NCI-H2107 (cell line): ENCODE data around the gene B9D1.

Experiments
- DNase-seq: peaks from one replicate; lab custom pipeline; 2025; lab: John Stamatoyannopoulos, UW

Gene B9D1

GRCh38 chr17:19362277-19363113 is at the start of gene B9D1:
TSS of gene B9D1 (minus strand) at chr17:19362723. CDS start at chr17:19362569, 154 bp downstream.
- DNase-seq = peak; percentile 74

GRCh38 chr17:19411631-19412030 is 49.1 kb upstream of the B9D1 start:
- no peak for DNase-seq

GRCh38 chr17:19410875-19411620 is 48.5 kb upstream of the B9D1 start, which contains the start of gene RNF112:
TSS of gene RNF112 (plus strand) at chr17:19411232. CDS start at chr17:19411409, 177 bp downstream.
- DNase-seq = no peak

GRCh38 chr17:19410091-19410490 is 47.6 kb upstream of the B9D1 start:
- no peak for DNase-seq

GRCh38 chr17:19409509-19409908 is 47.0 kb upstream of the B9D1 start:
- no peak for DNase-seq

- no peak for DNase-seq
Observed at GRCh38 chr17:19409066-19409465, 46.5 kb upstream of the B9D1 start.

GRCh38 chr17:19408346-19408710 is 45.8 kb upstream of the B9D1 start:
- DNase-seq = no peak

GRCh38 chr17:19407601-19408345 is 45.2 kb upstream of the B9D1 start:
- DNase-seq = no peak

GRCh38 chr17:19405114-19405513 is 42.6 kb upstream of the B9D1 start:
- no peak for DNase-seq

- no peak for DNase-seq
Observed at GRCh38 chr17:19404264-19404663, 41.7 kb upstream of the B9D1 start.

- DNase-seq = no peak
Observed at GRCh38 chr17:19403021-19403420, 40.5 kb upstream of the B9D1 start.

- DNase-seq = no peak
Observed at GRCh38 chr17:19402171-19402570, 39.6 kb upstream of the B9D1 start.

GRCh38 chr17:19401321-19402010 is 38.9 kb upstream of the B9D1 start:
- DNase-seq = no peak

- no peak for DNase-seq
Observed at GRCh38 chr17:19399750-19400450, 37.4 kb upstream of the B9D1 start.

GRCh38 chr17:19398301-19399181 is 36.0 kb upstream of the B9D1 start:
- DNase-seq = no peak

- DNase-seq = no peak
Observed at GRCh38 chr17:19397556-19398041, 35.1 kb upstream of the B9D1 start.

GRCh38 chr17:19392303-19392702 is 29.8 kb upstream of the B9D1 start:
- no peak for DNase-seq

GRCh38 chr17:19391432-19391831 is 28.9 kb upstream of the B9D1 start:
- no peak for DNase-seq

- no peak for DNase-seq
Observed at GRCh38 chr17:19390951-19391350, 28.4 kb upstream of the B9D1 start.
